Measurements from ENCODE around the gene AGL. TPM values are rescaled to one million over a fixed set of nuclear protein-coding genes. Genes with fewer than 3 reads are reported as not detected.
"Not testable (repeated sequence)": the region's sequence is repeated elsewhere in the genome, so short reads cannot be mapped to it uniquely, and the experiment has no call there.

AGL gene
- total RNA-seq, 2 experiments from 2014 or later, result 12.2 to 20.6 TPM

- H3K79me2 ChIP-seq (ENCODE audit: insufficient read depth, low read depth, low read length), result peaks cover 20% of the 10 kb centered on the region; the same call in 1 of the 2 replicates
- no peak overlapping the region for H3K4me3 ChIP-seq (ENCODE audit: low read depth, low read length, poor library complexity, severe bottlenecking)
- ChIA-PET POLR2A (interaction anchor here (0.6 to 1.3 kb wide), 8 partner anchors 8 to 1012 kb away, joined by 3 to 4 read pairs (median 3); partner anchors contain the start of gene SLC35A3), CTCF (ENCODE audit: unreplicated experiment) (no interaction called here)
- intact Hi-C loops (cut with micrococcal nuclease; ENCODE audit: unreplicated experiment), result no loop called here
- H3K4me1 ChIP-seq (ENCODE audit: insufficient read depth, low read length, poor library complexity, severe bottlenecking), result peaks cover 30% of the 10 kb centered on the region
- H2AFZ ChIP-seq (ENCODE audit: low read length), result no peak overlapping the region
- no peaks in the 10 kb centered on the region for H3K9me2 ChIP-seq (ENCODE audit: insufficient read depth, low read length)
- no peak overlapping the region for H3K27ac ChIP-seq (ENCODE audit: low read depth, low read length, poor library complexity, severe bottlenecking)
- no TSS peak for BruUV-seq (replicated peaks)
- H4K20me1 ChIP-seq (ENCODE audit: insufficient read depth, low read length), result no peaks in the 10 kb centered on the region; the same call in 1 of the 2 replicates
- 0 out of 2 replicates have a peak overlapping the region, but pooled peaks have one; percentile 91 for H3K4me2 ChIP-seq (ENCODE audit: low read length)
- no peak for DNase-seq (ENCODE audit: low spot score)
- H3K36me3 ChIP-seq (ENCODE audit: insufficient read depth, low read length), result peaks cover 26% of the 10 kb centered on the region
- TF ChIP-seq EZH2phosphoT487 (IDR thresholded peaks at IDR 0.05; ENCODE audit: borderline replicate concordance, low read depth, low read length) (no peak), CTCF (conservative IDR thresholded peaks at IDR 0.05; ENCODE audit: low read length) (no peak)
- H3K9me3 ChIP-seq (ENCODE audit: low read length), result no peaks in the 10 kb centered on the region
Measured at GRCh38 chr1:99852648-99853047, 2.5 kb downstream of the AGL start.

- Histone ChIP-seq H3K9me2 (ENCODE audit: insufficient read depth, low read length) (no peaks in the 10 kb centered on the region), H3K27ac (ENCODE audit: low read depth, low read length, poor library complexity, severe bottlenecking) (no peak overlapping the region), H3K36me3 (ENCODE audit: insufficient read depth, low read length) (peaks cover 39% of the 10 kb centered on the region), H4K20me1 (ENCODE audit: insufficient read depth, low read length) (no peaks in the 10 kb centered on the region; the same call in 1 of the 2 replicates), H3K4me2 (ENCODE audit: low read length) (no peak overlapping the region), H3K79me2 (ENCODE audit: insufficient read depth, low read depth, low read length) (peaks cover 14% of the 10 kb centered on the region; the same call in 1 of the 2 replicates), H3K9me3 (ENCODE audit: low read length) (no peaks in the 10 kb centered on the region), H3K4me1 (ENCODE audit: insufficient read depth, low read length, poor library complexity, severe bottlenecking) (peaks cover 13% of the 10 kb centered on the region), H2AFZ (ENCODE audit: low read length) (no peak overlapping the region), H3K4me3 (ENCODE audit: low read depth, low read length, poor library complexity, severe bottlenecking) (no peak overlapping the region)
- DNase-seq (ENCODE audit: low spot score), result no peak
- ChIA-PET CTCF (ENCODE audit: unreplicated experiment) (no interaction called here), POLR2A (no interaction called here)
- TF ChIP-seq CTCF (conservative IDR thresholded peaks at IDR 0.05; ENCODE audit: low read length), result no peak
- no peak for TF ChIP-seq EZH2phosphoT487 (IDR thresholded peaks at IDR 0.05; ENCODE audit: borderline replicate concordance, low read depth, low read length)
- intact Hi-C loops (cut with micrococcal nuclease; ENCODE audit: unreplicated experiment), result no loop called here
- no TSS peak for BruUV-seq (replicated peaks)
Measured at GRCh38 chr1:99855914-99856450, 5.8 kb downstream of the AGL start.

- H3K4me3 ChIP-seq (ENCODE audit: low read depth, low read length, poor library complexity, severe bottlenecking); H3K4me1 ChIP-seq (ENCODE audit: insufficient read depth, low read length, poor library complexity, severe bottlenecking); intact Hi-C loops (cut with micrococcal nuclease; ENCODE audit: unreplicated experiment); DNase-seq (ENCODE audit: low spot score); H3K4me2 ChIP-seq (ENCODE audit: low read length); H3K79me2 ChIP-seq (ENCODE audit: insufficient read depth, low read depth, low read length); H4K20me1 ChIP-seq (ENCODE audit: insufficient read depth, low read length); BruUV-seq (replicated peaks); POLR2A ChIA-PET; H3K9me2 ChIP-seq (ENCODE audit: insufficient read depth, low read length); H3K9me3 ChIP-seq (ENCODE audit: low read length); CTCF ChIA-PET (ENCODE audit: unreplicated experiment); H3K27ac ChIP-seq (ENCODE audit: low read depth, low read length, poor library complexity, severe bottlenecking); H2AFZ ChIP-seq (ENCODE audit: low read length): not testable (repeated sequence)
- peaks cover 50% of the 10 kb centered on the region for H3K36me3 ChIP-seq (ENCODE audit: insufficient read depth, low read length)
Measured at GRCh38 chr1:99857041-99857440, 6.9 kb downstream of the AGL start.

Data from OCI-LY7 (cell line).